ENCODE measurements around the gene BCLAF1.
"Not testable (repeated sequence)": the region's sequence is repeated elsewhere in the genome, so short reads cannot be mapped to it uniquely, and the experiment has no call there.

Gene BCLAF1

DNA sequence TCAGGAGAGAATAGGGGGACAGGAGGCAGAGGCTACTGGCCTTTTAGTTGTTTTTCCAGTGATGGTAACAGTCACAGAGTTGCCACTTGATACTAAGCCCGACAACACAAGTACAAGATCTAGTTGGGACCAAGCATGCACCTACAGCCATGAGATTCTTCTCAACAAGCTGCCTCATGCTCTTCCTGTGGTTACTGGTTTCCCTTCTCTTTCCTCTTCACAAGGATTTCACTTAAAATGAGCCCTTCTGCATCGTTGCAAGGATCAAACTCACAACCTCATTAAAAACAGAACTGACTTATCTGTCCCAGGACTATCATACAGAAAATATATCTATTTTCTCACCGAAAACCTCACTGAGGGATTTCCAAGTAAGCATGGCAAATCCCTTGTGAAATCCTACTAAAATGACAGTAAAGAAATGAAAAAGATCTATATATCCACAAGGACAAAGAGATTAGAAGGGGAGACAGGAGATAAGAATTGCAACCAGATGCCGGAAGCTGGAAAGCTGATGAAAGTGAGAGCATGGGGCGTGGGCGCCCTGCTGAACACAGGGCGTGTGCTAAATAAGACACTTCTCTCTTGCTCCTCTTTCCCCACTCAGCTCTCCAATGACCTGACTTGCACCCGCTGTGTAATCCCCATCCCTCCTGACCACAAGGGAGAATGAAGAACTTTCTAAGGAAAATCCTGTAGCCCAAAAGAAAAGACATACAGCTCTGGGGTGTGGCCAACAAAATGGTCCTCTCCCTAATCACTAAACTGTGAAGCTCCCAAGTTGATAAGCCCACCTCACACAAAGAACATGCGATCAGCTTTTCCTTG is 53.0 kb downstream of the BCLAF1 start:
- DNase-seq: no peak

DNA sequence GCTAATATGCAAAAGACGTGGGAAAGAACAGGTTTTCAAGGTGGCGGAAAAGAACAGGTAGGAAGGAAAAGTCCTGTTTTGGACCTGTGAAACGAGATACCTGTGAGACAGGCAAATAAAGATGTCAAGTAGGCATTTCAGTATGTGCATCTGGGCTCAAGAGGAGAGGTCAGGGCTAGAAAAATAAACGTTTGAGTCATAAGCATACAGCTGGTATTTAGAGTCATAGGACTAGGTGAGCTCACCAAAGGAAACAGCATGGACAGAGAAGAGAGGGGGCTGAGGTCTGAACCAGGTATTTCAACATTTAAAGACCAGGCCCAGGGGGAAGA is 54.4 kb downstream of the BCLAF1 start:
- no peak for DNase-seq

DNA sequence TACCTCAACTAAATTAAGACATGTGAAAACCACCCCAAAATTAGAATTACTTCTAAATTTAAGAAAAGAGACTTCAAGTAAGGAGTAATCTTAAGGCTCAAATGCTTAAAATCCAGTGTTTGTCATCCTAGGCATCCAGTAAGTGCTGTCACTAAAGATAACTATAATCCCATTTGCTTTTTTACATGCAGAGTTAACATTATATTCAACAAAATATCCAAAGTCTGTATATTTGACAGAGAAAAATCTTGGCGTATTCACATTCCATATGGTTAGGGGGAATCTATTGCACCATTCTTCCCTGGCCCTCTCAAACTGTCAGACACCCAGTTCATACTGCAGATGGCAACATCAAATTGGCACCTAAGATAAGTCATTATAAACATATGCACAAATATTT is 56.9 kb downstream of the BCLAF1 start:
- no peak for DNase-seq

DNA sequence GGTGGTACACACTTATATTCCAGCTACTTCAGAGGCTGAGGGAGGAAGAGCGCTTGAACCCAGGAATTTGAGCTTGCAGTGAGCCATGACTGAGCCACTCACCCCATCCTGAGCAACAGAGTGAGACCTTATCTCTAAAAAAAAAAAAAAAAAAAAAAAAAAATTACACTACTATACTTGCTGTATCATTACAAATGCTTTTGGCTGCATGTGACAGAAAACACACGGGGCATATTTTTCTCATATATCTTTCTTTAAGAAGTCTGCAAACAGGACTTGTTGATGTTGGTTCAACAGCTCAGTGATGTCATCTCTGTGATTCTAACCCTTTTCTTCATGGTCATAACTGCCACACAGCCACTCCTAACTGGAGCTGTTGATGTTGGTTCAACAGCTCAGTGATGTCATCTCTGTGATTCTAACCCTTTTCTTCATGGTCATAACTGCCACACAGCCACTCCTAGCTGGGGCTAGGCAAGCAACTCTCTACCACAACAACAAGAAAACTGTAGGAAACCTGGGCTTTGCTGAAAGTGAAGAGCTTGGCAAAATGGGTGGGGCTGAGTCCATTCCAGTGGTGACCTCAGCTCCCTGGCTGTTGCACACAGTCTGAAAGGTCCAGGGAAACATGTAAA is 59.3 kb downstream of the BCLAF1 start:
- DNase-seq: no peak

DNA sequence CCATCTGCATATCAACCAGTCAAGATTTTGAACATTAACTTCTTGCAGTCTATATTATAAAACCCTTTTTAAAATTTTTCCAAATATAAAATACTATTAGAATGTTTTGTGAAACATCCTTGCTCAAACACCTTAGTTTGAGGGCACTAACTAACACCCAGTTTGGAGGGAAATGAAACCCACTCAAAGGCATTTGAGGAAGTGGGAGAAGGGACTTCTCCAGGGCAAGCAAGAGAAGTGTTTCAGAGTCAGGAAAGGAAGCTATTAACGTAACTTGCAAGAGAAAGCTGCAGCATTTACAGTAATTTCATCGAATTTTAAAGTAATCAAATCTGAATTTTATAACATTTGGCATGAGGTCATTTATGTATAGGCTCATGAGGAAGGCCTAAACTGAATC is 60.8 kb downstream of the BCLAF1 start:
- DNase-seq: no peak

DNA sequence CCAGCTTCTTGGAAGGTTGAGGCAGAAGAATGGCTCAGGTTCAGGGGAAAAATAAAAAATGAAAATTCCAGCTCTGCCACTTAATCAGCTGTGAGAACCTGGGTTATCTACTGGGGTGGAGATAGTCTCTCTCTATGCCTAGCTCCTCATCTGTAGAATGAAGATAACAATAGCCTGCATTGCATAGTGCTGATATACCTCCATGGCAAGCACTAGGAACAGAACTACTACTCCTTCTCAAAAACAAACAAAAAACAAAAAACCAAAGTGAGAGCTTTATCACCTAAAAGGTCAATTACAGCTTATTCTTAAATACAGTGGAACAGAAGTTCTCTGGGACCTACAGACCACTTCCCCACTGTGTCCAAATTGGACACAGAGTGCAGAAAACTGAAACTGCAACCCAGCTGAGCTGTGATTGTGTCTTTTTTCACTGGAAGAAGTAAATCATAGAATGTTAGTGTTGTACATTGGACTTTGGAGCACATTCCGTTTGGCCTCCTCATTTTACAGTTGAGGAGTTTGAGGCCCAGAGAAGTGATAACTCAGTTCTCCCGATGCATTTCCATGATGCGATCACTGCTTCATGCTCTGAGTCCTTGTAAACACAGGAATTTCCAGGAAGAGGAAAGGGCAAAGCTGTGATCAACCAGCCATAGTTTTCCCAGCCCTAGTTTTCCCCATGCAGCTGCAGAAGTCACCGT is 62.8 kb downstream of the BCLAF1 start:
- no peak for DNase-seq

DNA sequence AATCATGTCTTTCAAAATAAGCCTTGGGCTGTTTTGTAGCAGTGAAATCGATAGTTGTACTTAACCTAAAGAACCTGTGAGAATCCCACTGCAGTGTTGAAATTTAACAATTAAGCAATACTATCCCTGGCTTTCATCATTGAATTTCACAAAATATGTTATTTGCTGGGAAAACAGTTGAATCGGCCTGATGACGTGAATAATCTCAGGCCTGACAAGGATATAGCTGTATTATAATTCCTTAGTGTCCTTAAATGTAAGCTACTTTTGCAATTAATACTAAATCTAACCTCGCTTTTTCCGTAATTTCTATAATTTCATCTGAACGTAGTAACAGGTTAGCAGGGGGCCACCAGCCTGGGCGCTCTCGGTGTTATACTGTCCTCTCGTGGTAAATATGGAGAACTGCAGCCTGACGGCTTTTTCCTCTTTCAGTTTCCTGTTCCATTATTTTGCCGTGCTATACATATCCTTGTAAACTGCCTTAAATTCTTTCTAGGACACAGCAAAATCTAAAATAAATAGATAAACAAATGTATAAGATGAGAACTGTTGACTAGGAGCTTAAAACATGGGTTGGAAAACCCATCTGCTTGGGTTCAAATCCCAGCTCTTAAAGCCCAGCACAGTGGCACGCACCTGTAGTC is 63.5 kb downstream of the BCLAF1 start:
- DNase-seq: peak; percentile 15

DNA sequence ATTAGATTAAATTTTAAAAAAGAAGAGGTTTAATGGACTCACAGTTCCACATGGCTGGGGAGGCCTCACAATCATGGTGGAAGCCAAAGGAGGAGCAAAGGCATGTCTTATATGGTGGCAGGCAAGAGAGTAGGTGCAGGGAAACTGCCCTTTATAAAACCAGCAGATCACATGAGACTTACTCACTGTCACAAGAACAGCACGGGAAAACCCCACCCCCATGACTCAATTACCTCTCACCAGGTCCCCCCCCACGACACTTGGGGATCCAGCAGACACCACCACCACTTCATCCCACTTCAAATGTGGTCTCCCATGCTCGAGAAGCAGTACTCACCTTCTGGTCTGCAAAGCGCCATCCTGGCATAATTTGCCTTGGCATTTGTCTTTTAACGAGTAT is 64.2 kb downstream of the BCLAF1 start:
- no peak for DNase-seq

DNA sequence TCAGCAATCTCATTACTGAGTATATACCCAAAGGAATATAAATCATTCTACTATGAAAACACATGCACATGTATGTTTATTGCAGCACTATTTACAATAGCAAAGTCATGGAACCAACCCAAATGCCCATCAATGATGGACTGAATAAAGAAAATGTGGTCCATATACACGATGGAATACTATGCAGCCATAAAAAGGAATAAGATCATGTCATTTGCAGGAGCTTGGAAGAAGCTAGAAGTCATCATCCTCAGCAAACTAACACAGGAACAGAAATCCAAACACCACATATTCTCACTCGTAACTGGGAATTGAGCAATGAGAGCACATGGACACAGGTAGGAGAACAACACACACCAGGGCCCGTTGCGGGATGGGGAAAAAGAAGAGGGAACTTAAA is 64.7 kb downstream of the BCLAF1 start:
- not testable (repeated sequence) for DNase-seq

DNA sequence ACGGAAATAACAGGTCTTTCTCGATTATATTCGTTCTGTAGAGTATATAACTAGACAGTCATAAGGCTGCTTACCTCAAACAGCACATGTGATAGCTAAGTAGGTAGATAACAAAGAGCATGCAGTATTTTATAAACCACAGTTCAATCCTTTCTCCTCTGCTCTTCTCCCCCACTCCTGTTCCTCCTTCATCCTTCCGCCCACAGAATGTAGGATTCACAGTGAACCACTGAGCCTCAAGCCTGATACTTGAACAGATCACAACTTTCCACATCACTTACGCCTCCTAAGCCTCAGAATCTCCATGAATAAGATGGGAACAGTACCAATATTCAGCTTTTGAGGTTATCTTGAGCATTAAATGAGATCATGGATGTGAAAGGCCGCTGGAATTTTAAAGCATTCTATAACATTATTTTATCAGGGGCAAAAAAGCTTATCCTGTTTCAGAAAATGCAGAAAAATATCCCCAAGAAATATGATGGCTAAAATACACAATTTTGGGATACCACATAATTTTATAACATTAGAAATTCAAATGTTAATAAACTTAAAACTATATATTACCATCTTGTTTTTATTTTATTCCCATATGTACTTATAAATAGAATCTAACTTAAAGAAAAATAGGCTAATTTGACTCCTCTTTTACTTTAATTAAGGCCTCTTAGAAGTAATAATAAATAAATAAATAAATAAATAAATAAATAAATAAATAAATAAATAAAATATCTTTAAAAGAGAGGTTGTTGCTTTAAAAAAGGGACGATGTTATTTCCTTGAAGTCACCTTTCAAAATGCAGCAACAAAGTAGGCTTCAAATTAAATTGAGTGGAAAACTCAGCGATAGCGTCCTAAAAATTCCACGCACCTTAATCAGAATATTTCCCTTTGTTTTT is 72.9 kb downstream of the BCLAF1 start:
- DNase-seq: no peak

DNA sequence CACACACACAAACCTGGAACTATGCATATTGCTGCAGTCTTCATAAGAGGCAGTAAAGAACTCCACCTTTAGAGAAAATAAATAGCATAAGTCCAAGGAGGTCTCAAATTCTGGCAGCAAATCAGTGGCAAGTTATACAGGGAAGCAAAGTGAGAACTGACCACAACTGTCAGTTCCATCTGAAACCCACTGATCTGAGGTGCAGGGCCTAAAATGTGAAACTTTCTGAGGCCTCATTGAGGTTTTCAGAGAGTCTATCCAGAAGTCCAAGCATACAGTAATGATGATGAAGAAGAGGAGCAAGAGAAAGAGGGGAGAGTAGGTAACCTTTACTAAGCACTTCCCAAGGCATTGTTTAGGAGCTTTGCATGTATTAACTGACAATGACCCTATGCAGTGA is 75.8 kb downstream of the BCLAF1 start:
- DNase-seq: no peak

DNA sequence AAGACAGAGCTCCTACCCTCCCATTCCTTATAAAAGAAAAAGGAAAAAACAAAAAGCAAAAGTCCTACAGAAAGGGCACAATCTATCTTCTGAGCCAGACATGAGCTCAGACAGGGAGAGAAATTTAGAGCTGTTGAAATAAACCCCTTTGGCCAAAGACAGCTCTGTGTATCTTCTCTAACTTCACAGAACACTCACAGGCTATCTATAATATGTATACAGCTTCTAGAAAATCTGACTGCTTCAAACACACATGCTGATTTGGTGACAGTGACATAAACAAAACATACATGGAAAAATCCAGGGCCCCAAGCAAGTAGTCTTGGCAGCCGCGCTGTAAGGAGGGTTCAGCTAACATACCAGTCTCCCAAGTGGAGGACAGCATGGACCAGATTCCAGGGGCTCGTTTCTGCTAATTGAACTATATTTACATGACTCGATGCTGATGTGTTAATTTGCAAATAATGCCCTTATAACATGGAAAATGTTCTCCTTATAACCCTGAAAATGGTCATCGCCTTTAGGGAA is 76.6 kb downstream of the BCLAF1 start:
- no peak for DNase-seq

DNA sequence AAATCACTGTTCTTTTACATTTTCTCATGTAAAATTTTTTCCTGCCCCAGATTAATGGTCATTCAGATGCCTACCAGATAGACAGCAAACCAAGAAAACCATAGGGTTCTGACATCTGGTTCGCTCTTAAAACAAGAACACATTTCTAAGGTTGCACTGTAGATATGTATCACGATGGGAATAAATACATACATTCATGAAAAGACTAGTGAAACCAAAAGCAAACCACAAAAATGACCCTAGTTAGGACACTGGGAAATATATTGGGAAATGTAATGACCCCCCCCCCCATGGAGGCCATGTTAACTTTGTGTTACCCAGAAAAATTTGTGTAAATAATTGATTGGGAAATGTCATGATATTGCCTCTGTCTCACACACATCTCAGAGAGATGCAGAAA is 77.0 kb downstream of the BCLAF1 start:
- no peak for DNase-seq

DNA sequence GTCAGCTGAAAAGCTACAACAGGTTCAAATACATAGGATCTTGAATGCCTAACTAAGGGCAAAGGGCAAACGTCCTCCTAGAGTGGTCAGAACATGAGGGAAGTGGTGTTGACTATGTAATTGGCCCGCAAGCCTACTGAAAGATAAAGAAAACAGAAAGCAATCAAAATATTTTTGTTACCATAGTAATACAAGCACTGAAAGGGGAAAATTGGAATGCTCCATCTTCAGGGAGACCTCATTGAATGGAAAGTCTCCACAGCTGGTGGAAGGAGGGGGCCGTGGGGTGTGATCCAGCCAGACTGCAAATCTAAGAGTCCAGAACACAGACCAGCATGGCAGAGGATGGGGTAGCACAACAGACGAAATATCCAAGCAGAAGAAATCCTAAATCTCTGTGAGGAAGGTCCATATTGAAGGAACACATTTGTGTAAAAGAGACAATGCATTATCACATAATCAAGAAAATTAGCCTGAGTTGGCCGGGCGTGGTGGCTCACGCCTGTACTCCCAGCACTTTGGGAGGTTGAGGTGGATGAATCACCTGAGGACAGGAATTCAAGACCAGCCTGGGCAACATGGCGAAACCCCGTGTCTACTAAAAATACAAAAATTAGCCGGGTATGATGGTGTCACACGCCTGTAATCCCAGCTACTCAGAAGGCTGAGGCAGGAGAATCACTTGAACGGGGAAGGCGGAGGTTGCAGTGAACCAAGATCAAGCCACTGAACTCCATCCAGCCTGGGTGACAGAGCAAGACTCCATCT is 79.1 kb downstream of the BCLAF1 start:
- no peak for DNase-seq

DNA sequence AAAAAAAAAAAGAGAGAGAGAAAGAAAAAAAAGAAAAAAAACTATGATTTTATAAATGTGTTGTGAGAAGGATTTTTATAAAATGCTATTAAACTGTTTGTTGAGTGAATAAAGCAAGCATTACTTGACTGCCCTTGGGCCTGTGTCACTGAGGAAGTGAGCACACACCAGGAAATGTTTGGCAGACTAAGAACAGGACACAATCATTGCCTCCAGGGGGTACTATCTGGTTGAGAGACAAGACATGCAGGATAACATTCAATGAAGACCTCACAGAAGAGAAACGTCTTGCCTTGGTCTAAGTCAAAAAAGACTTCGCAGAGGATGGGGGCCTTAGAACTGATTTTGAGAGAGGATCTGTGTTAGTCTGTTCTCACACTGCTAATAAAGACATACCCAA is 80.2 kb downstream of the BCLAF1 start:
- DNase-seq: no peak

DNA sequence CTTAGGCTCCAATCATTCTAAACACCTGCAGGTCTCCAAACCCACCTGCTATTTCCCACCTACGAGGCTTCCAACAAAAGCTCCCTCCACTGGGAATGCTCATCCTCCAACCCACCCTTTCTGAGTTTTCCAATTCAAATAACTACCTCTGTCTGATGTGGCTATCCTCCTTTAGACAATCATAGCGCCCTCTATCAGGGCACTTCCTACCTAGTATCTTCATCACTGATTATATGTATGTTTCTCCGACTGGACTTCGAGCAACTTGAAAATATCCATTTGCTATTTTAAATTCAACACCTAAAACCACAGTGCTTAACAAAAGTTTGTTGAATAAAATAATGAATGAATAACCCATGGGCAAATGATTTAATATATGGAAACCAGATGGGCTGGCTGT is 80.9 kb downstream of the BCLAF1 start:
- no peak for DNase-seq
